Measurements from ENCODE around the gene TOGARAM1.

The TOGARAM1 gene

GRCh38 chr14:44963775-44964380 lies 1.9 kb downstream of the TOGARAM1 start:
- TF ChIP-seq, protein P1, sequence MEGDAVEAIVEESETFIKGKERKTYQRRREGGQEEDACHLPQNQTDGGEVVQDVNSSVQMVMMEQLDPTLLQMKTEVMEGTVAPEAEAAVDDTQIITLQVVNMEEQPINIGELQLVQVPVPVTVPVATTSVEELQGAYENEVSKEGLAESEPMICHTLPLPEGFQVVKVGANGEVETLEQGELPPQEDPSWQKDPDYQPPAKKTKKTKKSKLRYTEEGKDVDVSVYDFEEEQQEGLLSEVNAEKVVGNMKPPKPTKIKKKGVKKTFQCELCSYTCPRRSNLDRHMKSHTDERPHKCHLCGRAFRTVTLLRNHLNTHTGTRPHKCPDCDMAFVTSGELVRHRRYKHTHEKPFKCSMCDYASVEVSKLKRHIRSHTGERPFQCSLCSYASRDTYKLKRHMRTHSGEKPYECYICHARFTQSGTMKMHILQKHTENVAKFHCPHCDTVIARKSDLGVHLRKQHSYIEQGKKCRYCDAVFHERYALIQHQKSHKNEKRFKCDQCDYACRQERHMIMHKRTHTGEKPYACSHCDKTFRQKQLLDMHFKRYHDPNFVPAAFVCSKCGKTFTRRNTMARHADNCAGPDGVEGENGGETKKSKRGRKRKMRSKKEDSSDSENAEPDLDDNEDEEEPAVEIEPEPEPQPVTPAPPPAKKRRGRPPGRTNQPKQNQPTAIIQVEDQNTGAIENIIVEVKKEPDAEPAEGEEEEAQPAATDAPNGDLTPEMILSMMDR (IDR thresholded peaks at IDR 0.05; ENCODE audit: low read length) = no peak
- TF ChIP-seq EZH2 (IDR thresholded peaks at IDR 0.05; ENCODE audit: borderline replicate concordance, low read length) = no peak

GRCh38 chr14:44966601-44967336 lies 4.8 kb downstream of the TOGARAM1 start:
- Histone ChIP-seq H3F3A (ENCODE audit: insufficient read depth, low read length) (no peaks in the 10 kb centered on the region), H3K79me2 (ENCODE audit: insufficient read depth, low read length) (peaks cover 72% of the 10 kb centered on the region), H2AFZ (ENCODE audit: low read length) (no peak overlapping the region), H3K27ac (ENCODE audit: low read depth, low read length, poor library complexity, severe bottlenecking) (no peak overlapping the region), H3K9me3 (ENCODE audit: low read length) (peaks cover 10% of the 10 kb centered on the region), H3K9ac (ENCODE audit: low read length) (no peak overlapping the region; the same call in 1 of the 2 replicates), H3K36me3 (ENCODE audit: insufficient read depth, low read length) (peaks cover 29% of the 10 kb centered on the region), H3K9me2 (ENCODE audit: low read depth, low read length) (no peaks in the 10 kb centered on the region), H3K4me3 (ENCODE audit: low read depth, low read length, poor library complexity, severe bottlenecking) (peak overlapping the region; percentile 47), H4K20me1 (ENCODE audit: insufficient read depth, low read length) (no peaks in the 10 kb centered on the region), H3K4me1 (ENCODE audit: insufficient read depth, low read length, severe bottlenecking) (peaks cover 31% of the 10 kb centered on the region), H3K27me3 (ENCODE audit: insufficient read depth, low read length) (no peaks in the 10 kb centered on the region), H3K4me2 (ENCODE audit: low read length) (peak overlapping the region; percentile 52)
- TF ChIP-seq EZH2 (IDR thresholded peaks at IDR 0.05; ENCODE audit: borderline replicate concordance, low read length) = no peak
- TF ChIP-seq, protein P1 (IDR thresholded peaks at IDR 0.05; ENCODE audit: low read length) = no peak

More at GRCh38 chr14:44963775-44964380, 1.9 kb downstream of the TOGARAM1 start:
- Histone ChIP-seq H3K4me3 (ENCODE audit: low read depth, low read length, poor library complexity, severe bottlenecking) (peak overlapping the region; percentile 86), H3K27me3 (ENCODE audit: insufficient read depth, low read length) (no peaks in the 10 kb centered on the region), H4K20me1 (ENCODE audit: insufficient read depth, low read length) (no peaks in the 10 kb centered on the region), H3K79me2 (ENCODE audit: insufficient read depth, low read length) (peaks cover 73% of the 10 kb centered on the region), H3K27ac (ENCODE audit: low read depth, low read length, poor library complexity, severe bottlenecking) (no peak overlapping the region), H3K9me3 (ENCODE audit: low read length) (no peaks in the 10 kb centered on the region), H3K4me2 (ENCODE audit: low read length) (peak overlapping the region; percentile 76), H3K4me1 (ENCODE audit: insufficient read depth, low read length, severe bottlenecking) (peaks cover 52% of the 10 kb centered on the region), H3K9ac (ENCODE audit: low read length) (peak overlapping the region; percentile 76; the same call in 1 of the 2 replicates), H3K36me3 (ENCODE audit: insufficient read depth, low read length) (peaks cover 3% of the 10 kb centered on the region), H2AFZ (ENCODE audit: low read length) (no peak overlapping the region), H3F3A (ENCODE audit: insufficient read depth, low read length) (no peaks in the 10 kb centered on the region), H3K9me2 (ENCODE audit: low read depth, low read length) (no peaks in the 10 kb centered on the region)

DNA sequence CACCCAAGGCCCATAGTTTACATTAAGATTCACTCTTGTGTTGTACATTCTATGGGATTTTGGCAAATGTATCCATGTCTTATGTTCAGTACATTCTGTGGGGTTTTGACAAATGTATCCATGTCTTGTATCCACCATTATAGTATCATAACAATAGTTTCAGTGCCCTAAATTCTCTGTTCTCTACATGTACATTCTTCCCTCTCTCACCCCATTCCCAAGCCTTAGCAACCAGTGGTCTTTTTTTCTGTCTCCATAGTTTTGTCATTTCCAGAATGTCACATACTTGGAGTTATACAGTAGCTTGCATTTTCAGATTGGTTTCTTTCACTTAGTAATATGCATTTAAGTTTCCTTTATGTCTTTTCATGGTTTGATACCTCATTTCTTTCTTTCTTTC lies 6.7 kb downstream of the TOGARAM1 start:
- no peak overlapping the region for H3K9ac ChIP-seq (ENCODE audit: low read length)
- H3K36me3 ChIP-seq (ENCODE audit: insufficient read depth, low read length) = peaks cover 32% of the 10 kb centered on the region
- peaks cover 86% of the 10 kb centered on the region for H3K79me2 ChIP-seq (ENCODE audit: insufficient read depth, low read length)
- no peak overlapping the region for H3K4me3 ChIP-seq (ENCODE audit: low read depth, low read length, poor library complexity, severe bottlenecking)
- H3K27ac ChIP-seq (ENCODE audit: low read depth, low read length, poor library complexity, severe bottlenecking) = no peak overlapping the region
- no peaks in the 10 kb centered on the region for H3F3A ChIP-seq (ENCODE audit: insufficient read depth, low read length)
- H3K9me2 ChIP-seq (ENCODE audit: low read depth, low read length) = no peaks in the 10 kb centered on the region
- H2AFZ ChIP-seq (ENCODE audit: low read length) = no peak overlapping the region
- H3K4me2 ChIP-seq (ENCODE audit: low read length) = no peak overlapping the region
- H3K9me3 ChIP-seq (ENCODE audit: low read length) = peaks cover 10% of the 10 kb centered on the region
- no peaks in the 10 kb centered on the region for H3K27me3 ChIP-seq (ENCODE audit: insufficient read depth, low read length)
- peaks cover 21% of the 10 kb centered on the region for H3K4me1 ChIP-seq (ENCODE audit: insufficient read depth, low read length, severe bottlenecking)
- no peaks in the 10 kb centered on the region for H4K20me1 ChIP-seq (ENCODE audit: insufficient read depth, low read length)
- TF ChIP-seq, protein P1 (IDR thresholded peaks at IDR 0.05; ENCODE audit: low read length) = no peak
- TF ChIP-seq EZH2 (IDR thresholded peaks at IDR 0.05; ENCODE audit: borderline replicate concordance, low read length) = no peak

Data from OCI-LY1 (cell line).